ENCODE measurements around the gene DAZ2.
"Not testable (repeated sequence)": the region's sequence is repeated elsewhere in the genome, so short reads cannot be mapped to it uniquely, and the experiment has no call there.

The DAZ2 gene, protein sequence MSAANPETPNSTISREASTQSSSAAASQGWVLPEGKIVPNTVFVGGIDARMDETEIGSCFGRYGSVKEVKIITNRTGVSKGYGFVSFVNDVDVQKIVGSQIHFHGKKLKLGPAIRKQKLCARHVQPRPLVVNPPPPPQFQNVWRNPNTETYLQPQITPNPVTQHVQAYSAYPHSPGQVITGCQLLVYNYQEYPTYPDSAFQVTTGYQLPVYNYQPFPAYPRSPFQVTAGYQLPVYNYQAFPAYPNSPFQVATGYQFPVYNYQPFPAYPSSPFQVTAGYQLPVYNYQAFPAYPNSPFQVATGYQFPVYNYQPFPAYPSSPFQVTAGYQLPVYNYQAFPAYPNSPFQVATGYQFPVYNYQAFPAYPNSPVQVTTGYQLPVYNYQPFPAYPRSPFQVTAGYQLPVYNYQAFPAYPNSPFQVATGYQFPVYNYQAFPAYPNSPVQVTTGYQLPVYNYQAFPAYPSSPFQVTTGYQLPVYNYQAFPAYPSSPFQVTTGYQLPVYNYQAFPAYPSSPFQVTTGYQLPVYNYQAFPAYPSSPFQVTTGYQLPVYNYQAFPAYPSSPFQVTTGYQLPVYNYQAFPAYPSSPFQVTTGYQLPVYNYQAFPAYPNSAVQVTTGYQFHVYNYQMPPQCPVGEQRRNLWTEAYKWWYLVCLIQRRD

DNA sequence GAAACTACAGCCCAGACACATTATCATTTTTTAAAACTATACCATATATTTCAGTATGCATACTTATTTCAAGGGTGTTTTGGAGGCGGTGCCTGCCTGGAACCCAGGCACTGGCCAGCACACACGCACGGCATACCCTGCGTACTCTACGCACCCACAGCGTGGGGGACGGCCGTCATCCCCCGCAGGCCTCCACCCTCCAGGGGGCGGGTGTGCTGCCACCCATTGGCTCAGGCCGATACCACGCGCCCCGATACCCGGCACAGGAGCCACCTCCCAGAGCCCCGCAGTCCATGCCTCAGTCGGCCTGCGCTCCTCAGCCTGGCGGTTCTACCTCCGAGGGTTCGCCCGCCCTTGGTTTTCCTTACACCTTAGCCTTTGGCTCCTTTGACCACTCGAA, at the start of gene DAZ2:
TSS of gene DAZ2 (plus strand) at position 301 of the 400 bp plus-strand sequence. CDS start 208 bp downstream, outside the sequence.
- DNase-seq = not testable (repeated sequence)

DNA sequence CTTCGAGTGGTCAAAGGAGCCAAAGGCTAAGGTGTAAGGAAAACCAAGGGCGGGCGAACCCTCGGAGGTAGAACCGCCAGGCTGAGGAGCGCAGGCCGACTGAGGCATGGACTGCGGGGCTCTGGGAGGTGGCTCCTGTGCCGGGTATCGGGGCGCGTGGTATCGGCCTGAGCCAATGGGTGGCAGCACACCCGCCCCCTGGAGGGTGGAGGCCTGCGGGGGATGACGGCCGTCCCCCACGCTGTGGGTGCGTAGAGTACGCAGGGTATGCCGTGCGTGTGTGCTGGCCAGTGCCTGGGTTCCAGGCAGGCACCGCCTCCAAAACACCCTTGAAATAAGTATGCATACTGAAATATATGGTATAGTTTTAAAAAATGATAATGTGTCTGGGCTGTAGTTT, 20.4 kb upstream of the DAZ2 start, which contains the start of gene DAZ1:
TSS of gene DAZ1 (minus strand) at position 101 of the 400 bp plus-strand sequence. CDS start 208 bp downstream, outside the sequence.
- DNase-seq = not testable (repeated sequence)

DNA sequence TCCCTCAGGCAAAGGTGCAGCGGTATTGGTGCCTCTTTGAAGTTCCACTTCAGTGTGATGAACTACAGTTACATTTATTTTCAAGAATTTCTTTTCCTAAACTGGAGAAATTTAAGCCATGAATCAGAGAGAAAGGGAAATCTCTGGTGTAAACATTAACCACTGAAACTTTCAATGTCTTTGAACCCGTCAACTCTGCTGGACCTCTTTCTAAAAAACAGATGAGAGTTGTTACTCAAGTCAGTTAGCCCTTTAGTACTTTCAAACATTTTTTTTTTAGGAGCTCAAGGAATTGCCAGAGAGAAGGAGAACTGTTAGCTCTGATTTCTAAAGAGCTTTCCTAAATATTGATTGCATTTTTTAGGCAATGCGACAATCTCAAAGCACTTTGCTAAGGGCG, 11.9 kb upstream of the DAZ2 start:
- not testable (repeated sequence) for DNase-seq

DNA sequence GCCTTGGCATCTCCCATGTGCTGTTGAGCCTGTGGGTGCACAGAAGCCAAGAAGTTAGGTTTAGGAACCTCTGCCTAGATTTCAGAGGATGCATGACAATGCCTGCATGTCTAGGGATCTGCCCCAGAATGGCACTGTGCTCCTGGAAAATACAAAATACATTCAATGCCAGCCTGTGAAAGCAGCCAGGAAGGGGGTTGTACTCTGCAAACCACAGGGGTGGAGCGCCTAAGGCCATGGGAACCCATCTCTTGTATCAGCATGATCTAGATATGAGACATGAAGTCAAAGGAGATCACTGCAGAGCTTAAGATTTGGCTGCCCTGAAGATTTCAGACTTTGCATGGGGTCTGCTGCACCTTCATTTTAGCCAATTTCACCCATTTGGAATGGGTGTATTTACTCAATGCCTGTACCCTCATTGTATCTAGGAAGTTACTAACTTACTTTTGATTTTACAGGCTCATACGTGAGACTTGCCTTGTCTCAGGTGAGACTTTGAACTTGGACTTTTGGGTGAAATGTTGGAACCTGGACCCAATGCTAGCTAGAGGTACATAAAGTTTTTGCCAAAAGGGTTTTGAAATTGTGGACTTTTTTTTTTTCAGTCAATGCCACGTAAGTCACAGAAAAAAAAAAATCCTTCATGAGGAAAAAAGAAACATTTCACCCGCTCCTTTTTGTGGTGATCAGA, 9.4 kb upstream of the DAZ2 start:
- not testable (repeated sequence) for DNase-seq

DNA sequence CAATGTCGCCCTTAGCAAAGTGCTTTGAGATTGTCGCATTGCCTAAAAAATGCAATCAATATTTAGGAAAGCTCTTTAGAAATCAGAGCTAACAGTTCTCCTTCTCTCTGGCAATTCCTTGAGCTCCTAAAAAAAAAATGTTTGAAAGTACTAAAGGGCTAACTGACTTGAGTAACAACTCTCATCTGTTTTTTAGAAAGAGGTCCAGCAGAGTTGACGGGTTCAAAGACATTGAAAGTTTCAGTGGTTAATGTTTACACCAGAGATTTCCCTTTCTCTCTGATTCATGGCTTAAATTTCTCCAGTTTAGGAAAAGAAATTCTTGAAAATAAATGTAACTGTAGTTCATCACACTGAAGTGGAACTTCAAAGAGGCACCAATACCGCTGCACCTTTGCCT, 8.7 kb upstream of the DAZ2 start:
- DNase-seq = not testable (repeated sequence)

Measured in NCI-H2029 (cell line).